ENCODE measurements around the gene PTPRE. TPM values are rescaled to one million over a fixed set of nuclear protein-coding genes. Genes with fewer than 3 reads are reported as not detected.

PTPRE gene
- polyA plus RNA-seq, 1 of the 3 experiments (the other 2 are of a cell fraction): 11.8 TPM

DNA sequence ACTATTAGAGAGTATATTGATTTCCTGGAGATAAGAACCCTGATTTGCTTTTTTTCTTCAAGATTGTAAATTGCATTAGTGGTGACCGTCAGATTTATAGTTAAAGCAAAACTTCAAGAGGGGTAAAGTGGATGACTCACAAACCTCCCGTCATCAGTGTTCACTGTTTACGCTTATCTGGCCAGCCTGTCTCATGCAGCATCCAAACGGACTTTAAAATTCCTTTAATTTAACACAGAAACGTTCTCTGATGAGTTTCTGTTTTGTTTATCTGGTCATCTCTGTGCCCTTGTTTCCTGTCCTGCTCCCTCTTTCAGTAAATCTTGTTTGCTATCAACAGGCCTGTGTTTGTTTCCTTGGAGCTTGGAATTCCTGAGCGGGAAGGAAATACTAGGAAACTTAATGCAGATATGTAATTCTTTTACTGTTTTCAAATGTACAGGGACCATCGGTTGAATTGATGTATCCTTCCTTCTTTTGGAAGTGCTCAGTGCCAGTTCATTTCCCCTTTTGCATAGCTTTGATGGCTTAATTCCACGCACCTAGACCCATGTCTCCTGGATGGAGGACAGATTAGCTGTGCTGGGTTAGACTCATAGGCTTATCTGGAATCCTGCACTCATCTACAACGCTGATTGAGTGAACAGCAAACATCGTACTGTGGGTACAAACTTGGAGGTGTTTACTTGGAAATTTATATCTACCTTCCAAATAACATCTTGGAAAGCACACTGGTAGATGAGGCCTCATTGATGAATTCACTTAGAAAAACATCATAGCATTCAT lies 21.3 kb downstream of the PTPRE start (continued):
- TF ChIP-seq NFIC (IDR thresholded peaks at IDR 0.05; ENCODE audit: borderline replicate concordance) (peak; percentile 79), ELF1 (IDR thresholded peaks at IDR 0.05) (no peak), EP300 (IDR thresholded peaks at IDR 0.05; ENCODE audit: borderline replicate concordance in 1 of 2, low read depth in 1 of 2, low read length in 1 of 2) (peak; percentile 89 to 96), POLR2AphosphoS5 (IDR thresholded peaks at IDR 0.05; ENCODE audit: low read depth, low read length) (peak; percentile 79), IRF3 (IDR thresholded peaks at IDR 0.05; ENCODE audit: low read depth, low read length) (no peak), CHD2 (IDR thresholded peaks at IDR 0.05; ENCODE audit: low read length, partially characterized antibody) (peak; percentile 42), FOSL2 (IDR thresholded peaks at IDR 0.05; ENCODE audit: borderline replicate concordance, low read depth) (peak; percentile 85), USF2 (IDR thresholded peaks at IDR 0.05; ENCODE audit: borderline replicate concordance, low read depth, low read length) (no peak), FOXM1 (IDR thresholded peaks at IDR 0.05; ENCODE audit: low read depth) (peak; percentile 91), RXRA (IDR thresholded peaks at IDR 0.05; ENCODE audit: borderline replicate concordance, low read depth) (peak; percentile 80), MEF2A (IDR thresholded peaks at IDR 0.05; ENCODE audit: borderline replicate concordance, low read depth) (no peak), RCOR1 (IDR thresholded peaks at IDR 0.05; ENCODE audit: low read length) (peak; percentile 84), RAD21 (IDR thresholded peaks at IDR 0.05; ENCODE audit: low read length) (peak; percentile 15; the same call in 1 of the 2 replicates), TEAD4 (IDR thresholded peaks at IDR 0.05; ENCODE audit: borderline replicate concordance, insufficient read depth) (peak; percentile 90), FOXJ3 (CRISPR knock-in tag; IDR thresholded peaks at IDR 0.05) (no peak), MXI1 (IDR thresholded peaks at IDR 0.05; ENCODE audit: low read depth, low read length) (0 out of 2 replicates have a peak, but pooled peaks have one; percentile 19), EZH2phosphoT487 (IDR thresholded peaks at IDR 0.05; ENCODE audit: borderline replicate concordance, low read depth) (no peak; the same call in 1 of the 2 replicates), TCF12 (IDR thresholded peaks at IDR 0.05) (peak; percentile 97)
- TF ChIP-seq, protein P1, sequence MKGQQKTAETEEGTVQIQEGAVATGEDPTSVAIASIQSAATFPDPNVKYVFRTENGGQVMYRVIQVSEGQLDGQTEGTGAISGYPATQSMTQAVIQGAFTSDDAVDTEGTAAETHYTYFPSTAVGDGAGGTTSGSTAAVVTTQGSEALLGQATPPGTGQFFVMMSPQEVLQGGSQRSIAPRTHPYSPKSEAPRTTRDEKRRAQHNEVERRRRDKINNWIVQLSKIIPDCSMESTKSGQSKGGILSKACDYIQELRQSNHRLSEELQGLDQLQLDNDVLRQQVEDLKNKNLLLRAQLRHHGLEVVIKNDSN (IDR thresholded peaks at IDR 0.05; ENCODE audit: borderline replicate concordance, low read depth): no peak
- TF ChIP-seq, protein P2, sequence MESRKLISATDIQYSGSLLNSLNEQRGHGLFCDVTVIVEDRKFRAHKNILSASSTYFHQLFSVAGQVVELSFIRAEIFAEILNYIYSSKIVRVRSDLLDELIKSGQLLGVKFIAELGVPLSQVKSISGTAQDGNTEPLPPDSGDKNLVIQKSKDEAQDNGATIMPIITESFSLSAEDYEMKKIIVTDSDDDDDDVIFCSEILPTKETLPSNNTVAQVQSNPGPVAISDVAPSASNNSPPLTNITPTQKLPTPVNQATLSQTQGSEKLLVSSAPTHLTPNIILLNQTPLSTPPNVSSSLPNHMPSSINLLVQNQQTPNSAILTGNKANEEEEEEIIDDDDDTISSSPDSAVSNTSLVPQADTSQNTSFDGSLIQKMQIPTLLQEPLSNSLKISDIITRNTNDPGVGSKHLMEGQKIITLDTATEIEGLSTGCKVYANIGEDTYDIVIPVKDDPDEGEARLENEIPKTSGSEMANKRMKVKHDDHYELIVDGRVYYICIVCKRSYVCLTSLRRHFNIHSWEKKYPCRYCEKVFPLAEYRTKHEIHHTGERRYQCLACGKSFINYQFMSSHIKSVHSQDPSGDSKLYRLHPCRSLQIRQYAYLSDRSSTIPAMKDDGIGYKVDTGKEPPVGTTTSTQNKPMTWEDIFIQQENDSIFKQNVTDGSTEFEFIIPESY (IDR thresholded peaks at IDR 0.05; ENCODE audit: borderline replicate concordance, low read depth): peak; percentile 66
- TF ChIP-seq, protein P3, sequence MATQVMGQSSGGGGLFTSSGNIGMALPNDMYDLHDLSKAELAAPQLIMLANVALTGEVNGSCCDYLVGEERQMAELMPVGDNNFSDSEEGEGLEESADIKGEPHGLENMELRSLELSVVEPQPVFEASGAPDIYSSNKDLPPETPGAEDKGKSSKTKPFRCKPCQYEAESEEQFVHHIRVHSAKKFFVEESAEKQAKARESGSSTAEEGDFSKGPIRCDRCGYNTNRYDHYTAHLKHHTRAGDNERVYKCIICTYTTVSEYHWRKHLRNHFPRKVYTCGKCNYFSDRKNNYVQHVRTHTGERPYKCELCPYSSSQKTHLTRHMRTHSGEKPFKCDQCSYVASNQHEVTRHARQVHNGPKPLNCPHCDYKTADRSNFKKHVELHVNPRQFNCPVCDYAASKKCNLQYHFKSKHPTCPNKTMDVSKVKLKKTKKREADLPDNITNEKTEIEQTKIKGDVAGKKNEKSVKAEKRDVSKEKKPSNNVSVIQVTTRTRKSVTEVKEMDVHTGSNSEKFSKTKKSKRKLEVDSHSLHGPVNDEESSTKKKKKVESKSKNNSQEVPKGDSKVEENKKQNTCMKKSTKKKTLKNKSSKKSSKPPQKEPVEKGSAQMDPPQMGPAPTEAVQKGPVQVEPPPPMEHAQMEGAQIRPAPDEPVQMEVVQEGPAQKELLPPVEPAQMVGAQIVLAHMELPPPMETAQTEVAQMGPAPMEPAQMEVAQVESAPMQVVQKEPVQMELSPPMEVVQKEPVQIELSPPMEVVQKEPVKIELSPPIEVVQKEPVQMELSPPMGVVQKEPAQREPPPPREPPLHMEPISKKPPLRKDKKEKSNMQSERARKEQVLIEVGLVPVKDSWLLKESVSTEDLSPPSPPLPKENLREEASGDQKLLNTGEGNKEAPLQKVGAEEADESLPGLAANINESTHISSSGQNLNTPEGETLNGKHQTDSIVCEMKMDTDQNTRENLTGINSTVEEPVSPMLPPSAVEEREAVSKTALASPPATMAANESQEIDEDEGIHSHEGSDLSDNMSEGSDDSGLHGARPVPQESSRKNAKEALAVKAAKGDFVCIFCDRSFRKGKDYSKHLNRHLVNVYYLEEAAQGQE (IDR thresholded peaks at IDR 0.05; ENCODE audit: low read depth, low read length): 0 out of 2 replicates have a peak, but pooled peaks have one; percentile 21
